Head of caudate nucleus (tissue), 42 donors: ENCODE results near the gene LUC7L3.
"Not testable (repeated sequence)": the region's sequence is repeated elsewhere in the genome, so short reads cannot be mapped to it uniquely, and the experiment has no call there.

Experiments
- DNase-seq, 42 donors: peaks; one replicate each; pipeline versions ENCODE4 v3.0.0 to v3.0.0-alpha.2; 2020 to 2021; ENCODE audit warnings: mixed read lengths in 7 of 42
- intact Hi-C: fragments of 100-400 bp; cut with DNase I; formaldehyde crosslinking; loops from one replicate; pipeline ENCODE4 v1.15.0; 2022

The LUC7L3 gene, protein sequence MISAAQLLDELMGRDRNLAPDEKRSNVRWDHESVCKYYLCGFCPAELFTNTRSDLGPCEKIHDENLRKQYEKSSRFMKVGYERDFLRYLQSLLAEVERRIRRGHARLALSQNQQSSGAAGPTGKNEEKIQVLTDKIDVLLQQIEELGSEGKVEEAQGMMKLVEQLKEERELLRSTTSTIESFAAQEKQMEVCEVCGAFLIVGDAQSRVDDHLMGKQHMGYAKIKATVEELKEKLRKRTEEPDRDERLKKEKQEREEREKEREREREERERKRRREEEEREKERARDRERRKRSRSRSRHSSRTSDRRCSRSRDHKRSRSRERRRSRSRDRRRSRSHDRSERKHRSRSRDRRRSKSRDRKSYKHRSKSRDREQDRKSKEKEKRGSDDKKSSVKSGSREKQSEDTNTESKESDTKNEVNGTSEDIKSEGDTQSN

GRCh38 chr17:50719144-50719923 is at the start of gene LUC7L3:
Gene LUC7L3, plus strand, starts transcription at chr17:50719603. Its CDS starts 130 bp downstream, at chr17:50719733.
- intact Hi-C loops = no loop called here

DNA sequence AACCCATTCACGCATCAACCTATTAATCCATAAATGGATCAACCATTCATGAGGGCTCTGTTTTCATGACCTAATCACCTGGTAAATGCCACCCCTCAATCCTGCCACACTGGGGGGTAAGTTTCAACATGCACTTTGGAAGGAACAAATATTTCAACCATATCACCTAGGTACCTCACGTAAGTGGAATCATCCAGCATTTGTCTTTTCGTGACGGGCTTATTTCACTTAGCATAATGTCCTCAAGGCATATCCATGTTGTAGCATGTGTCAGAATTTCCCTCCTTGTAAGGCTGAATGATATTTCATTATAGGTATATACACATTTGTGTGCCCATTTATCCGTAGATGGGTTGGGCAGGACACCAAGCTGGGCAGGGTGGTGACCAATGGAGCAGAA is 47.3 kb upstream of the LUC7L3 start:
- intact Hi-C loops = no loop called here
- DNase-seq = no peak

More at GRCh38 chr17:50719144-50719923, at the start of gene LUC7L3:
- peak; percentile 83 to 98 (median 94) for DNase-seq

- intact Hi-C loops = no loop called here
These were observed 46.4 kb upstream of the LUC7L3 start for GRCh38 chr17:50672831-50673551.

DNA sequence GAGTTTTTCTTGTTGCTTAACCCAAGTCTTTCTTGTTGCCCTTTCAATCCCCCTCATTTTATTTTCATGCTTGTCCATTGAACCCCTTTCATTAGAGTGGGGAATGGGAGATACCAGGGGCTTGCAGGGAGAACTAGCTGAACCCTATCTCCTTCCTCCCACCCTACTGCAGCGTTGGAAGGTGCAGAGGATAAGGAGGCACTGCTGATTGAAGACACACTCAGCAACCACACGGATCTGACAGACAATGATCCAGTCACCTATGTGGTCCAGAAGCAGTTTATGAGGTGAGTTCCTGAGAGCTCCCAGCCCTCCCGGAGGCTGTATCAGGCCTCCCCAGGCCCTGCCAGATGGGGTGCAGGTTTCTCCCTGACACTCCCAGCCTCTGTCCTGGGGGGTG is 44.2 kb upstream of the LUC7L3 start:
- intact Hi-C loops = no loop called here
- DNase-seq = no peak

More at GRCh38 chr17:50672831-50673551, 46.4 kb upstream of the LUC7L3 start:
- no peak for DNase-seq

DNA sequence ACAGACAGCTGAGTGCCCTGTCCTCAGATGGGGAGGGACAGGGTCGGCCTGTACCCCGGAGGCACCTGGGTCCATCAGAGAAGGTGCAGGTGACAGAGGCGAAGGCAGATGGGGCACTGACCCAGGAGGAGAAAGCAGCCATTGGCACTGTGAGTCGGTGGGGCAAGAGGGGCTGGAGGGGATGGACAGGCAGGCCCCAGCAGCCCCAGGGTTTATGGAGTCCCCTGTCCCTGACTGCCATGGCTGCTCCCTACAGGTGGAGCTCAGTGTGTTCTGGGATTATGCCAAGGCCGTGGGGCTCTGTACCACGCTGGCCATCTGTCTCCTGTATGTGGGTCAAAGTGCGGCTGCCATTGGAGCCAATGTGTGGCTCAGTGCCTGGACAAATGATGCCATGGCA is 43.8 kb upstream of the LUC7L3 start:
- no peak for DNase-seq

DNA sequence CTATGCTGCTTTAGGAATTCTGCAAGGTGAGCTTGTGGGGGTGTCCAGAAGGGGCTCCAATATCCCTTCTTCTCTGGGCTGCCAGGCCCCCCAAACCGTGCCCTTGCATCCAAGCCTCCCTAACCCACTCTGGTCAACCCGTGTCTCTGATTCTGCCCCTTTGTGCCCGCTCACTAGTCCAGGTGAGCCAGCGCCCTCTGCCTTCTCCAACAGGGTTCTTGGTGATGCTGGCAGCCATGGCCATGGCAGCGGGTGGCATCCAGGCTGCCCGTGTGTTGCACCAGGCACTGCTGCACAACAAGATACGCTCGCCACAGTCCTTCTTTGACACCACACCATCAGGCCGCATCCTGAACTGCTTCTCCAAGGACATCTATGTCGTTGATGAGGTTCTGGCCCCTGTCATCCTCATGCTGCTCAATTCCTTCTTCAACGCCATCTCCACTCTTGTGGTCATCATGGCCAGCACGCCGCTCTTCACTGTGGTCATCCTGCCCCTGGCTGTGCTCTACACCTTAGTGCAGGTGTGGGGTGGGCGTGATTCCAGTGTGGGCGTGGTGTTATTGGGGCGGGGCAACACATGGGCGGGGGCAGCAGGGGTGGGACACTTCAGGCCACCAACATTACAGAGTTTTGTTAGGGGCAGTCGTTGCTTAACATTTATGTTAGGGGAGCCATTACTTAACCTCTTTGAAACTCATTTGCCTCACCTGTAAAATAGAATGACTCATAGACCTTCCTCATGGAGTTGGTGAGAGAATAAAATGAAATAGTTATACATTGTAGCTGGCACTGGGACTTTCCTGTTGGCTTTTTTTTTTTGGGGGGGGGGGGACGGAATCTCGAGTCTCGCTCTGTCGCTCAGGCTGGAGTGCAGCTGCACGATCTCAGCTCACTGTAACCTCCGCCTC is 43.1 kb upstream of the LUC7L3 start:
- intact Hi-C loops = no loop called here
- DNase-seq = no peak

More for the DNA sequence above, 43.8 kb upstream of the LUC7L3 start:
- intact Hi-C loops = no loop called here

GRCh38 chr17:50677851-50678375 is 41.5 kb upstream of the LUC7L3 start:
- intact Hi-C loops = no loop called here
- DNase-seq = no peak

DNA sequence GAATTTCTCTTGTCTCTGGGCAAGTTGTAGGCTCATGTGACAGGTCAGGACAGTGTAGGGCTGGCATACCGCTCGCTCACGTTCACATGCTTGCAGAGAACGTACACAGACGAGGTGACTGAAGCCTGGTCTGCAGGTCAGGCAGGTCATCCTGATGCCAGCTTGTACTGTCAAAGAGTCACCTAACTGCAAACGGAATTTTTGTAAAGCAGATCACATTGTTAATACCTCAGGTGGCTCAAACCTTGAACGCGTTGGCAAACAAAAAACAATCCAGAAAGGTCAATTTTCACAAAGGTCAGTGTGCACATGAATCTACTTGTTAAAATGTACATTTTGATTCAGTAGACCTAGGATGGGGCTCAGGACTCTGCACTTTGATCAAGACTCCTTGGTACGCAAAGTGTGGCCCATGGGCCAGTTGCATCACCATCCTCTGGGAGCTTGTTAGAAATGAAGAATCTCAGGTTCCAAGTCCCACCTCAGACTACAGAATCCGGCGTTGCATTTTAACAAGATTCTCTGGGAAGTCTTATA is 40.3 kb upstream of the LUC7L3 start:
- intact Hi-C loops = no loop called here
- DNase-seq = no peak

DNA sequence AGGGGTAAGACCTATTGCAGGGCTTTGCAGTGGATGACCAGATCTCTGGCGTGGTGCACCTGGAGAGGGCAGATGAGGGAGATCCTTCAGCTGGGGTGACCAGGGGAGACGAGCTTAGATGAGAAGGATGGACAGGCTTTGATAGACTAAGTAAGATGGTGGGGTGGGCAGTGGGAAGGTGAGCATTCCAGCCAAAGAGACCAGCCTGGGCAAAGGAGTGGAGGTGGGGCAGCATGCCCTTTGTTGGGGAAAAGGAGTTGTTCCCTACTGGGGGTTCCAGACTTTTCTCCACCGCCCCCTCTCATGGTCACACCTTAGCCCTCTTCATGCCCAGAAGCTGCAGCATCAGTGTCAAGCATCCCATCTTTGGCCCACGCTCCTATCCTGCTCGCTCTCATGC is 39.3 kb upstream of the LUC7L3 start:
- intact Hi-C loops = no loop called here

GRCh38 chr17:50680543-50681262 is 38.7 kb upstream of the LUC7L3 start:
- intact Hi-C loops, DNase-seq: not testable (repeated sequence)

More for the DNA sequence above, 39.3 kb upstream of the LUC7L3 start:
- DNase-seq = no peak

DNA sequence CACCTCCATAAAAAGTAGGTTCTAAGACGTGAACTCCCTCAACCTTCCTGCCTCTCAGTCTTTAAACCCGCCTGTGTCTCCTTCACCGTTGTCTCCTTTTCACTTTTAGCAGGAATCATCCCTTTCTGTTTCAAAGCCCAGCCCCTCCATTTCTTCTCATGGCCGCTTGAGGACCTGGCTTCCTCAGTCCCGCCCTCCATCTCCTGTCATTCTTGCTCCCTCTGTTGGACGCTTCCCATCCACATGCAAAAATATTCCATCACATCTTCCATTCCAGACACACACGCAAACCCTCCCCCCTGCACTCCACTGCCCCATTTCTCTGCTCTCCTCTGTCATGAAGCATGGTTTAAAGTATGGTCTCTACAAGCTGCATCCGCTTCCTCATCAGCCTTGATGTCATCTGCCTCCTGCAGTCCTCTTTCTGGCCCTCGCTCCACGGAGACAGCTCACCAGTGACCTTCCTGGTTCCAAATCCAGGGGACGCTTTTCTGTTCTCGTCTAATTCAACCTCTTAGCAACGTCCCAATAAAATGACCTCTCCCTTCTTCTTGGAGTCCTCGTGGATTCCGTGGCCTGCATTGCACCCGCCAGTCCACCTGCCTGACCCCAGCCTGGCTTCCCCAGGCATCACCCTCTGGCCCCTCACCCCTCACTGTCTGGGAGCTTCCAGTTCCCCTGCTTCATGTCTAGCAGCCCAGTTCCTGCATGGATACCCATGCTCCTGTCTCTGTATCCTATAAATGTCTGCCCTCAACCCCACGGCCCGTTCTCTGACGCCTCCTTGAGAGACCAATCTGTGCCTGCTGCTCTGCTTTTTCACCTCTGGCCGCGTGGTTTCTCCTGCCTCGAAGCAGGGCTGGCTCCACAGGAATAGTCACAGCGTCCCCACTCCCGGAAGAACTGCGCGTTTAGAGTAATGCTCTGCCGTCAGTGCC is 37.9 kb upstream of the LUC7L3 start:
- DNase-seq = peak in 40 of 42 donors; percentile 15 to 81 (median 51)

GRCh38 chr17:50682441-50682840 is 37.0 kb upstream of the LUC7L3 start:
- intact Hi-C loops = no loop called here

More for the DNA sequence above, 37.9 kb upstream of the LUC7L3 start:
- intact Hi-C loops = no loop called here

DNA sequence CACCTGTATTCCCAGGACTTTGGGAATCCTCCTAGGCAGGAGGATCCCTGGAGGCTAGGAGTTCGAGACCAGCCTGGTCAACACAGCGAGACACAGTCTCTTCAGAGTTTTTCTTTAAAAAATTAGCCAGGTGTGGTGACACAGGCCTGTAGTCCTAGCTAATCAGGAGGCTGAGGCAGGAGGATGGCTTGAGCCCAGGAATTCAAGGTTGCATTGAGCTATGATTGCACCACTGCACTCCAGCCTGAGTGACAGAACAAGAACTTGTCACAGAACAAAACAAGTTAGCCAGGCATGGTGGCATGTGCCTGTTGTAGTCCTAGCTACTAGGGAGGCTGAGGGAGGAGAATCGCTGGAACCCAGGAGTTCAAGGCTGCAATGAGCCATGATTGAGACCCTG is 36.5 kb upstream of the LUC7L3 start:
- no peak for DNase-seq
- intact Hi-C loops = no loop called here

More at GRCh38 chr17:50682441-50682840, 37.0 kb upstream of the LUC7L3 start:
- no peak for DNase-seq

- DNase-seq = no peak
- intact Hi-C loops = no loop called here
These were observed 35.7 kb upstream of the LUC7L3 start for GRCh38 chr17:50683434-50684287.

GRCh38 chr17:50684288-50684611 is 35.2 kb upstream of the LUC7L3 start:
- intact Hi-C loops = no loop called here
- DNase-seq = no peak
